GM19328 (cell line): ENCODE measurements around the gene INPP4B.

Experiments used
- ATAC-seq: cut with Tn5 transposase; IDR thresholded peaks from one replicate; pipeline ENCODE4 v1.9.1; 2021; ENCODE audit warnings: mild to moderate bottlenecking, moderate library complexity; ENCODE audit not compliant: unreplicated experiment

Gene INPP4B

DNA sequence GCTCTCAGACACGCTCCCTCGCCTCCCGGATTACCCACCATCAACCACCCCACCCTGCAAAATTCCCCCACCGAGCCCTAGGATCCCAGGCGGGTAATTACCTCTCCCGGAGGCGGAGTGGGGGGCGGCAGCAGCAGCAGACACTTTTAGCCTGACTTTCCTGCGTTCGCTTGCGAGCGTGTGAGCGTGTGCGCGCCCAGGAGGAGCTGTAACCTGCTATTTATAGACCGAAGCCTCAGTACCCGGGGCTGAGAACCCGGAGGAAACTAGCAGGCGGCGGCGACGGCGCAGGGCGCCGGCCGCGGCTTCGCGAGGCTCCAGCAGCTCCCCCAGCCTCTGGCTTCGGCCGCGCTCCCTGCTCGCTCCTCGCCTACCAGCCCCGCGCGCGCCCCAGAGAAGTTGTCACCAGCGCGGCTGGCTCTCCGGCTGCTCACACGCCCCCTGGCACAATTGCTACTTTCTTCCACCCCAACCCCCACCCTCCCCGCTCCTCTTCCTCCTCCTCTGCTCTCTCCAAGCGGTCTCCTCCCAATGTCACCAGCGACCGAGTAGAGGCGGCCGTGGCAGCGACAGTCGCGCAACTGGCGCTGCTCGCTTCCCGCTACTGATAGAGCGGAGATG lies at the start of gene INPP4B:
Gene INPP4B, minus strand, starts transcription at position 194 of the 621 bp plus-strand sequence.
- no peak for ATAC-seq

DNA sequence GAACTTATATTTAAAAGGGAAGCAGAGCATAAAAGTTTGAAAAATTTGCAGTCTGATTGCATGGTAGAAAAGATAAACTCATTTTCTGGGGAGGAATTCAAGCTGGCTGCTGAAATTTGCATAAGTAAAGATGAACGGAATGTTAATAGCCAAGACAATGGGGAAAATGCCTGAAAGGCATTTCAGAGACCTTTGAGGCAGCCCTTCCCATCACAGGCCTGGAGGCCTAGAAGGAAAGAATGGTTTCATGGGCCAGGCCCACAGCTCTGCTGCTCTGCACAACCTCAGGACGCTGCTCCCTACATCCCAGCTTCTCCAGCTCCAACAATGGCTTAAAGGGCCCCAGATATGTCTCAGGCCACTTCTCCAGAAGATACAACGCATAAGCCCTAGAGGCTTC lies 46.9 kb upstream of the INPP4B start:
- no peak for ATAC-seq

DNA sequence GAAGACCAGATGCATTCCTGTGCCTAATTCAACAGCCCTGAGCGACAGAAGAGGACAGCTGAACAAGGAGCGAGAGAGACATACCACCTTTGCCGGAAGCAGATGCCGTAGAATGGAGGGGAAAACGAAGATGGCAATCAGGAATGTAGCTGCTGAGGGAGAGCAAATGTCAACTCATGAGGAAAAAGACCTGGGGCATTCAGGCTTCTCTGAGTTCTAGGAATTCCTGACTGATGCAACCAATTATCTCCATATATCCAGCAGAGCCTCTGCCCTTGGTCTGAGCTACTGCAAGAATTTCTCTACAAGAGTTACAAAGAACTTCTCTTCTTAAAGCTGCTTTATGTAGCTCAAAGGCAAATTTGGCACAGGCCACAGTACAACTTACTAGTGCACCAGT lies 40.5 kb upstream of the INPP4B start:
- ATAC-seq: no peak

DNA sequence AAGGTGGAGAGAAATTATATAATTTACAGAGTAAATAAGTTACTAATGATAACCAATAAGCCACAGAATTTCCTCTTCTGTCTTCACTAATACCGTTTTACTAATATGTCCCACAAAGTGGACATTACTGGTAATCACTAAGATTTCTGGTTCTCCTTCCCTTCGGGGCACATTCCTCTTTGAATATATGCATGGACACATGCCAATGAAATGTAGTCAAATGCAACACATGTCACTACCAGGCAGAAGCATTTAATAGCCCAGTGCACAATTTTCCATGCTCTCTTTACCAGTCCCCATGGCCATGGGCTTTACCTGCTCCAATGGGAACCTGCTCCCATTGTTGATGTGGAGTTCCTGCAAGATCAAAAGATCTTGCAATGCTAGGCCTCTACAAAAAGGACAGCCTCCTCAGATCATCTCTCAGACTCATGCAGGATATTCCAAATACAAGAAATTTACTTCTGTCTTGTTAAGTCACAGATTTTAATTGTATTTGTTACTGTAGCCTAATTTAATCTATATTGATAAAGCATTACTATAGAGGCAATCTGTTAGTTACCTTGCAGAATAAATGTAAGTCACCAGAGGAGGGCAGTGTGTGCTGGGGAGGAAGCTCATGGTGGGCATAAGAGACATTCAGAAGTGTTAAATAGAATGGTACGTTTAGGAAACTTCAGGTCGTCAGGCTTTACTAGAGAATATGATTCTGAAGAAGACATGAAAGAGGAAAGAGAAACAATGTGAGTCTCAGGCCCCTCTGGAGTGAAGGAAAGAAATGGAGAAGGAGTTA lies 37.1 kb upstream of the INPP4B start:
- ATAC-seq: no peak

DNA sequence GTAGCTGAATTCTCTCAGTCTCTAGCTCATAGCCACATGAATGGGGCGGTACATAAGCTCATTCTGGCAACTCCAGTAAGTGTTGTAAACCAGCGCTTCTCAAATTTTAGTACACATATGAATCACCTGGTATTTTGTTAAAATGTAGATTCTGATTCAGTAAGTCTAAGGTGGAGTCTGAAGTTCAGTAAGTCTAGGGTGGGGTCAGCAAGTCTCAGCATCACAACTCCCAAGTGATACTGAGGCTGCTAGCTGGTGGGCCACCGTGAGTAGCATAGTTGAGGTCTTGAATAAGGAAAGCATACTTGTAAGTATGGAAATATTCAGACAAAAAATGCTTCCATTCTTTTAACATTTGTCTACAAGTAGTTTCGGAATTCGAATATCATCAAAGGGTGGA lies 36.1 kb upstream of the INPP4B start:
- ATAC-seq: no peak

DNA sequence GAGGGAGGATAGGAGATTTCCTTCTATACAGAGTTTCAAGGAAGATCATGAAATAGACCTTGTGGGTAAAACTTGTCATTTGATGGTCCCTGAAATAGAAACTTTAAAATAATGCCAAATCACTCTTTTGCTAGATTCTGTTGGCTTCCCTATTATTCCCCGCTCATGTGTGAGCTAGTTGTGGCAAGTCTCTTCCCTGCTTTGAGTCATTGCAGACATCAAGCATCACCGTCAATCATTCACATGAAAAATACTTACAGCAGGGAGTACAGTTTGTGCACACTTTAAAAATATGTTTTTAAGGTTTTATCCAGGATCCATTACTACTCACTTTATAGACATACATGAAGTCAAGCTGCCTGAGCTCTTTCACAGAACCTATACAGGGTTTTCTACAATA lies 35.2 kb upstream of the INPP4B start:
- no peak for ATAC-seq

DNA sequence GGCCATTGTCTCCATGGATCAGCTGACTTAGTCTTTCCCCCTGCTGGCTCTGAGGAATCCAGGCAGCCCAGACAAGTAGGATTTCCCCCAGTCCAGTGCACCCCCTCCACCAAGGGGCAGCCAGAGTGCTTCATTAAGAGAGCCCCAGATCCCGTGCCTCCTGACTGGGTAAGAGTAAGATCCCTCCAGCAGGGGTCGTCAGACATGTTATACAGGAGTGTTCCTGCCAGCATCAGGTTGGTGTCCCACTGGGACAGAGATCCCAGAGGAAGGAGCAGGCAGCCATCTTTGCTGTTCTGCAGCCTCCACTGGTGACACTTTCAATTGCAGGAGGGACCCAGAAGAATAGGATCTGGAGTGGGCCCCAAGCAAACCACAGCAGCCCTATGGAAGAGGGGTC lies 29.0 kb upstream of the INPP4B start:
- no peak for ATAC-seq

DNA sequence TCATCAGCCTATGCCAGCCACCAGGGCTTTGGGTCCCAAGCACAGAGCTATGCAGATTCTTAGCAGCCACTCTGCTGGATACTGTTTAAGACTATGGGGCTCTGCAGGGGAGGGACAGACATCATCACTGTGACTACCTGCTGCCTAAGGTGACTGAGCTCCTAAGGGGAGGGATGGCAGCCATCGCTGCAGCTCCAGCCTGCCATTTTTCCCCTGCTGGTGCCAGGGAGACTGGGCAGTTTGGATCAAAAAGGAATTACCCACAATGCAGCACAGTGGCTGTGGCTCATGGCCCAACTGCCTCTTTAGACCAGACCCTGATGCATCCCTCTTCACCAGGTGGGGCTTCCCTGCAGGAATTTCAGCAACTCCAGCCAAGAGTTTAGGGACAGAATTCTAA lies 28.6 kb upstream of the INPP4B start:
- no peak for ATAC-seq

DNA sequence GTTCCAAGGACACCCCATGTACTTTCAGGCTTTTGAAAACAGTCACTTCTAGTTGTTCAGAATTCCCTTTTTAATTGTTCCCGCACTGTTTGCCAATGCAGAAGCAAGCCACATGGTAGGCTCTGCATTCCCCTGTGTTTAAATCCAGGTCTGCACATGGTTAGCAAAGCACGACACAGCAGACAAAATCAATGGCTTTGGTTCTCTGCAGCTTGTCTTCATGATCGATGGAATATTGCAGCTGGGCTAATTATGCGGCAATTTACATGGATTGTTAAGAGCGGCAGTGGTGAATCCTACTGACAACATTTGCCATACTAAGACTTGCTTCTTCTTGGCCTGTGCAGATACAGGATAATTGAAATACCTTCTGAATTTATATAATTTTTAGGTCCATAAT lies 20.6 kb upstream of the INPP4B start:
- ATAC-seq: no peak

DNA sequence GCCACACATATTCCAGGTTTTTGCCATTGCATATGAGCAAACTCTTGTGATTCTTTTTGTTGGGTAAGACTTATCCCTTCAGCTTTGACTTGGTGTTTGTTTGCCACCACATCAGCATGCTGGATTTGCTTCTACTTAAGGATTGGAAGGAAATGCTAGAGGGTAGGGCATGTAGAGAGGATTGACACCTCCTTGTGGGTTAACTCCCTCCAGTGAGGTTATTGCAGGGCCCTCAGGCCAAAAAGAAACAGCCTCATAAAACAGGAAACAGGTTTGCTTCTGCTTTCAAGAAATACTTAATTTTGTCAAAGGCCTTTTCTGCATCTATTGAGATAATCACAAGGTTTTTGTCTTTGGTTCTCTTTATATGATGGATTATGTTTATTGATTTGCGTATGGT lies 15.2 kb upstream of the INPP4B start:
- no peak for ATAC-seq

DNA sequence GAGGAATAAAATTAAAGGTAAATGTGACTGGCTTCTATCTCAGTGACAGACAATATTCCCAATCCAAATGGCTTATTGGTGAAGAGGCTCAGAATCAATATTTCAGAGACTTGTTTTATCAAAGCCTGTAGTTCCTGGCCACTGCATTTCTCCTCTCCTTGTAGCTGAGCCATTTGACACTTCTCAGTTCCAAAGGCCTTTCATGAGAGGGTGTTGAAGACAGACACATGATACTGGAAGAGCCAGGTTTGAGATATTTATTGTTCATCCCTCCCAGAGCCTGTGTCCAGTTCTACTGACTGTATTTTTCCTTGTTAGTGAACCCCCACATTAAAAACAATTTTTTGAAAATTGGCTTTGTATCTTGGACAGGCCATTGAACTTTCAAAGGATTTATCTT lies 12.9 kb upstream of the INPP4B start:
- ATAC-seq: no peak

DNA sequence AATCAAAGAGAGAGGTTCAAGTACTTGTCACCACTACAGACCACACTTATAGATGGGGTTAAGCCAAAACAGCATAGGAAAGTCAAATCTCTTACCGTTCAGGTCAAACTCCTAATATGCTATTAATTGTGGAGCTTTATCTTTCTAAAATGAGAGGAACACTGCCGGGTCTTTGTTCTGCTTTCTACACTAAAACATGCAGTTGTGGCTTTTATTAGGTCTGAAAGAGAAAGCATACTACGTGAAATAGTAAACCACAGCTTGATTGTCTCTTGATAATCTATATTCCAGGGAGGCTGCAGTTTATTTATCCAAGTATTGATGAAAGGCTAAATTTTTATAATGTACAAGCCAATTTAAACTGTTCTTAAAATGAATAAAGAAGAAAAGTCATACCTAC lies 12.3 kb upstream of the INPP4B start:
- no peak for ATAC-seq

DNA sequence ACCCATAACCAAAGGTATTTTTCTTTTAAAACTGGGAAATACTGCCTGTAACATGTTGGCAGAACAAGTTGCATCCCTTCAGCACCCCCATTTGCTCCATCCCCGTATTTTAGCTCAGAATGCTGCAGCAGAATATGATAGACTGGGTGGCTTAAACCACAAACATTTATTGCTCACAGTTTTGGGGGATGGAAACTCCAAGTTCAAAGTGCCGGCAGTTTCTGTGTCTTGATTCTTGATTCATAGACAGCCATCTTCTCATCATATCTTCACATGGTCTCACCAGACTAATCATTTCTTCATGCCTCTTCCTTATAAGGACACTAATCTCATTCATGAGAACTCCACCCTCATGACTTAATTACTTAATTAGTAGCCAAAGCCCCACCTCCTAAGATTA lies 10.5 kb upstream of the INPP4B start:
- no peak for ATAC-seq

DNA sequence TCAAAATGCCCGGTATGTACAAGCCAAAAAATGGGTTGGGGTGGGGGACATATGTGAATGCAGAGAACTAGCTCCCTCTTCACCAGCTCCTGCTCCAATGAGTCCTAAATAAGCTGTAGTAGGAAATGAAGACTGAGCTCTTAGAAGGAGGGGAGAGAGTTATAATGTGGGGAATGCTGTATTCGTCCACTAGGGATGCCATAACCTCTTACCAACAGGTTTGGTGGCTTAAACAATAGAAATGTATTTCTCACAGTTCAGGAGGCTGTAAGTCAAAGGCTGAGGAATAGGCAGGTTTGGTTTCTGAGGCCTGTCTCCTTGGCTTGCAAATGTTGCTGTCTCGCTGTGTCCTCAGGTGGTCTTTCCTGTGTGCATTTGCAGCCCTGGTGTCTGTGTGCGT lies 4.4 kb upstream of the INPP4B start:
- no peak for ATAC-seq

DNA sequence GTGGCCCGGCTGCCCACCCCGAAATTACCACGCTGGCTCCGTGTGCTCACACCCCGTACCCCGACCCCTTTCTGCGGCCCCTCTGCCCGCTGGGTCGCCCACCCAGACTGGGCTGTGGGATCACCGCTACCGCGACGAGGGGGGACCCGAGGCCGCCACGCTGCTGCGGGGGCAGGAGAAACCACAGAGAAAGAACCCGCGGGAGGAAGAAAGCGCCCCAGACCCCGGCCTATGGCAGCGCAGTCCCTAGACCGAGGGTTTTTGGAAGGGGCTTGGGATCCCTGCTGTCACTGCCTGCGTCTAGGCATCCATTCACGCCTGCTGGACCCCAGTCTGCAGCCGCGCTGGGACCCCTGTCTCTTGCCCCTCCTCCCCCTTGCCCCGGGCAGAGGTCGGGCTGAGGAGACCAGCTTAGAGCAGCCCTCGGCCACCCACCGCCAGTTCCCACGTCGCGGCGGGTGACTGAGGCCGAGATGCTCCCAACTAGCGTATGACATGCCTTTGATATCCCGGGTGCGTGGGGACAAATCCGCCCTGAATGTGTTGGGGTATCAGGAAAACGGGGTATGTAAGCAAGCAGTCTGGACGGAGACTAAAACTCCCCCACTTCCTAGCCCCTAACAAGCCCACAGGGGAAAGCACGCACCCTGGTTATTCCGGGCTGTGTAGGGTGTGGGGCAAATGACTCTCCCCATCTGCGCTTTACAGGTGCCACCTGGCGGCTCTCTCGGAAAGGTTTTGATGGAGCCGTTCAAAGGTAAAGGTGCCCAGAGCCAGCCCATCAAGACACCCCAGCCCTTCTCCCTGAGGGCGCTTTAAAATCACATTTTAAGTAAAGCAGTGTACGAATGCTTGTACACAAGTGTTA lies 862 bp upstream of the INPP4B start:
- ATAC-seq: peak; percentile 70

DNA sequence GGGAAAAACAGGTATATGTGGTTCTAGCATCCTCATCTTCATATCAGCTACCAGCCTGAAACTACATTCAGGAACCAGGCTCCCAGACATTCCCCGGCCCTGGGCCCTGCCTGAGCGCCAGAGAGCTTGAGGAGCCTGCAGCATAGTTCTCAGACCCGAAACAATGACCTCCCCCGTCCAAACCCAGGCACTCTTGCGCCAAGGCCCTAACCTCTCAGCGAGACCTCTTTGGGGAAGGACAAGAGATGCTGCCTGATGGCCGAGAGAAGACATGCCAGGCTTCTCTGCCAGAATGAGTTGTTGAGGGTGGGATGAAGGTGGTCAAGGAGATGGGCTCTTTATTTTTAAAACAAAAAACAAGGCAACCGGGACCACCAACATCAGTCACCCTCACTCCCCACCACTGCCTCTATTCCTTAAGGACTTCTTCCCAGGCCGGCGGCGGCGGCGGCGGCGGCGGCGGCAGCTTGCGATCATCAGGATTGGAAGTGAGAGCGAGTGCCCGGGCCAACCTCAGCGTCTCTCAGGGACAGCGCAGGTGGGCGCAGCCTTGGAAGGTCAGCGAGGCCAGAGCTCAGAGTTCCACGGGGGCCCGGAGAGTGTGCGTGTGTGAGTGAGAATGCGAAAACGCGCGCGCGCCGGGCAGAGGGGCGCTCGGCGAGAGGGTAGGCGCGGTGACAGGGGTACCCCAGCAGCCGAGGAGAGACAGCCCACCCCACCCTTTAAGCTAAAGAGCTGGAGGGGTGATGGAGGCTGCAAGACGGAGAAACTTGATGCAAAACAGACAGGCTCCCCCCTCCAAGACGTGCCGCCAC lies 601 bp downstream of the INPP4B start:
- no peak for ATAC-seq

DNA sequence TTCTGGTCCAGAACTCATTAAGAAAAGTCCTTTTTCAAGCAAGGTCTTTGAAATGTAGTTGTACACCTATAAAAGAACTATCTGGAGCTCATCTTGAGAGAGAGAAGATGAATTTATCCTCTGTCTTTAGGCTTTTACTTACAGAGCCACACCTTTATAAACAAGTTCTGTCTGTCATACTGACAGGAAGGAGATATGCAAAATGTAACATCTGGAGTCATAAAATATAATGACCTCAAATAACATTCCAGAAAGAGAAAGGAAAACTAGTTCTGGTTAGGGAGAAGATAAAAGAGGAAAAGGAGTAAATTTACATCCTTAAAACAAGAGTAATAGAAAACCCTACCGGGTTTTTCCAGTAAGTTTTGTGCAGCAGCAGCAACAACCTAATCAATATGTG lies 1.3 kb downstream of the INPP4B start:
- ATAC-seq: no peak

DNA sequence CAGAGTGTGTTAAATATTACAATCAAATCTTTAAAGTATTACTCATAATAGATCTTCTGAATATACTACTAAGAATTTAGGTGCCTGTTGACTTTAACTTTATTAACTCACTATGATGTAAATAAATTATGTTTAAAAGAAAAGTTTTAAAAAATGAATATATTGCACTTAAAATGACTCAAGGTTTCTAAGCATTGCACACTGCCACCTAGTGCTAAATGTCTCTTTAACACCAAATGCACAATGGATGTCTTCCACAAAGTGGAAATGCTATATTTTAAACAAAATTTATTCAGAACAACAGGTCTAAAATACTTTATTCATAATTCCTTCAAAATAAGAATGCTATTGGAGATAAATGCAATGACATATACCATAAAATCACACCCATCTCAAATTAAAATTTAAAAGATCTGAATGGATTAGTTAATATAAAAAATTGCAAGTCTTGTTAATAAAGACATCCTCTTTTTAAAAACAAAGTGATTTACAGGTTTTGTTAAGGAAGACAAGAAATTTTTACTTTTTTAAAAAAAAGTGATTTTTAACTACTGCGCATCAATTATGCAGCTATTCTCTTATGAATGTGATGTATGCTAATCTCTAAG lies 5.5 kb downstream of the INPP4B start:
- no peak for ATAC-seq

DNA sequence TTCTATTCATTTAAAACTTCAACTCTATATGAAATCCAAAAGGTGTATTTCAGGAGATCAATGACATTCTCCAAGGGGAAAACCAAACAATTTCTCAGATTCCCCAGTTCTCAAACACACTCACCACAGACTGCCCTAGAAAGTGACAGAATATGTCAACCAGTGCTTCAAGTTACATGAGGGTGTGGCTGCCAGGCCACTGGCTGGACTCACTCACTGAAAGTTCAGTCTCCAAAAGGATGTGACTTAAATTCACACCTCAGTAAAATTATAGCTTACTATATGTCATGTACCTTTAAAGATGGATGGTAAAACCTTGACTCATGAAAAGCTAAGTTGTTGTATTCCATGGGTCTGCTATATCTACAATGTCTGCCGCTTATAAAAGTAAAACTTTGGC lies 7.3 kb downstream of the INPP4B start:
- no peak for ATAC-seq

DNA sequence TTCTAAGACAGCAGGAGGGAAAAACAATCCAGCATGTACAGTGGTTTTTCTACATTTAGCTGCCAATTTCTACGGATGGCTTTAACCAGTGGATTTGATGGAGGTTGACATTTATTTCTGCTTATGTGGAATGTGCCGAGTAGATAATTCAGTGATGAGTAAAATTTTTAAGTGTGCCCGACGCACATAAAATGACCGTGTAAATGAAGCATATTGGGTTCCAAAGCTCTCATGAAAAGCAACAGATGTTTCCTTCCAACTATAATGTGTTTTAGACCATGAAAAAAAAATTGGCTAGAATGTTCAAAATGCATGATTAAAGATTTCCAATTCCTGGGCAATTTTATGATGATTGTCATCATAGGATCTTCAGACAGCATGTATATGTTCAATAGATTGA lies 14.1 kb downstream of the INPP4B start:
- no peak for ATAC-seq
